DND-41 (cell line): ENCODE measurements around the gene ITGB3BP.

ENCODE experiments used
- ATAC-seq: fragments of 200-7000 bp; cut with Tn5 transposase; 3 replicates; pipeline ENCODE4 v1.9.1; 2021; ENCODE audit warnings: low read depth; ENCODE audit not compliant: insufficient read depth
- DNase-seq: peaks from one replicate; pipeline ENCODE4 v3.0.0-alpha.2; 2020
- H2AFZ ChIP-seq: 2 replicates; pipeline ENCODE4 v1.6.0; 2012; ENCODE audit warnings: low read depth, low read length
- H3K27ac ChIP-seq: 2 replicates; pipeline ENCODE4 v1.5.1; 2012; ENCODE audit warnings: low read length, inconsistent platforms
- H3K27me3 ChIP-seq: fragments of 200-600 bp; sonication (generic); 2 replicates; pipeline ENCODE4 v1.6.0; 2012; ENCODE audit warnings: low read length, mild to moderate bottlenecking, inconsistent platforms; ENCODE audit not compliant: insufficient read depth, poor library complexity
- H3K36me3 ChIP-seq: 2 replicates; pipeline ENCODE4 v1.5.1; 2012; ENCODE audit warnings: low read length, inconsistent platforms; ENCODE audit not compliant: insufficient read depth
- H3K4me1 ChIP-seq: 2 replicates; pipeline ENCODE4 v1.5.1; 2012; ENCODE audit warnings: mild to moderate bottlenecking, low read length; ENCODE audit not compliant: insufficient read depth
- H3K4me2 ChIP-seq: 2 replicates; pipeline ENCODE4 v1.6.0; 2012; ENCODE audit warnings: mild to moderate bottlenecking, moderate library complexity, low read length, inconsistent platforms; ENCODE audit not compliant: insufficient read depth
- H3K4me3 ChIP-seq, 2 experiments: fragments of 200-600 bp in 1 of 2; shearing (Covaris generic) in 1 of 2; 2 replicates each; pipeline ENCODE4 v1.5.1; 2012 to 2016; ENCODE audit warnings: inconsistent platforms in 2 of 2, low read length in 2 of 2, mild to moderate bottlenecking in 2 of 2, low read depth in 1 of 2, moderate library complexity in 1 of 2
- H3K79me2 ChIP-seq: 2 replicates; pipeline ENCODE4 v1.6.0; 2012; ENCODE audit warnings: low read length, inconsistent platforms; ENCODE audit not compliant: insufficient read depth
- H3K9ac ChIP-seq: 2 replicates; pipeline ENCODE4 v1.6.0; 2012; ENCODE audit warnings: low read depth, mild to moderate bottlenecking, inconsistent platforms, low read length, moderate library complexity
- H3K9me3 ChIP-seq: 2 replicates; pipeline ENCODE4 v1.5.1; 2012; ENCODE audit warnings: low read length, moderate library complexity, mild to moderate bottlenecking, inconsistent platforms; ENCODE audit not compliant: insufficient read depth, severe bottlenecking
- H4K20me1 ChIP-seq: 2 replicates; pipeline ENCODE4 v1.6.0; 2012; ENCODE audit warnings: low read length; ENCODE audit not compliant: insufficient read depth
- EZH2 ChIP-seq: IDR thresholded peaks from 3 replicates; pipeline ENCODE4 v1.6.1; 2012; ENCODE audit warnings: borderline replicate concordance, low read depth, mild to moderate bottlenecking, moderate library complexity, low read length, inconsistent platforms; ENCODE audit not compliant: severe bottlenecking
- TF ChIP-seq, protein P1 (sequence below): IDR thresholded peaks from 2 replicates; pipeline ENCODE4 v1.5.1; 2012; ENCODE audit warnings: borderline replicate concordance, low read length, moderate library complexity, mild to moderate bottlenecking; ENCODE audit not compliant: poor library complexity, severe bottlenecking; ENCODE audit errors: extremely low read depth

ITGB3BP gene

DNA sequence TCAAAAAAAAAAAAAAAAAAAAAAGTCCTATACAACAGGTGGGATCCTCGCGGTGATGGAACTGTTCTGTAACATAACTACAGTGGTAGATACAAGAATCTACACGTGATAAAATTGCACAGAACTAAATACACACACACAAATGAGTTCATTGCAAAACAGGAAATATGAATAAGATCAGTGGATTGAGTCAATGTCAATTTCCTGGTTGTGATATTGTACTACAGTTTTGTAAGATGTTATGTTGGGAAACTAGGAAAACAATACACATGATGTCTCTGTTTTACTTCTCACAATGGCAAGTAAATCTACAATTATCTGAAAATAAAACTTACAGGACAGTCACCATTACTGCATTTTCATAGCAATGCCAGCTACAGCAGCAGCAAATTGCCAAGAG lies 59.8 kb downstream of the ITGB3BP start:
- DNase-seq (no peak), ATAC-seq (no peak)
- H3K9me3 ChIP-seq: peaks cover 14% of the 10 kb centered on the region
- H3K36me3 ChIP-seq: peaks cover 16% of the 10 kb centered on the region; the same call in 1 of the 2 replicates
- H4K20me1 ChIP-seq: no peaks in the 10 kb centered on the region
- no peak for TF ChIP-seq EZH2
- TF ChIP-seq, protein P1, sequence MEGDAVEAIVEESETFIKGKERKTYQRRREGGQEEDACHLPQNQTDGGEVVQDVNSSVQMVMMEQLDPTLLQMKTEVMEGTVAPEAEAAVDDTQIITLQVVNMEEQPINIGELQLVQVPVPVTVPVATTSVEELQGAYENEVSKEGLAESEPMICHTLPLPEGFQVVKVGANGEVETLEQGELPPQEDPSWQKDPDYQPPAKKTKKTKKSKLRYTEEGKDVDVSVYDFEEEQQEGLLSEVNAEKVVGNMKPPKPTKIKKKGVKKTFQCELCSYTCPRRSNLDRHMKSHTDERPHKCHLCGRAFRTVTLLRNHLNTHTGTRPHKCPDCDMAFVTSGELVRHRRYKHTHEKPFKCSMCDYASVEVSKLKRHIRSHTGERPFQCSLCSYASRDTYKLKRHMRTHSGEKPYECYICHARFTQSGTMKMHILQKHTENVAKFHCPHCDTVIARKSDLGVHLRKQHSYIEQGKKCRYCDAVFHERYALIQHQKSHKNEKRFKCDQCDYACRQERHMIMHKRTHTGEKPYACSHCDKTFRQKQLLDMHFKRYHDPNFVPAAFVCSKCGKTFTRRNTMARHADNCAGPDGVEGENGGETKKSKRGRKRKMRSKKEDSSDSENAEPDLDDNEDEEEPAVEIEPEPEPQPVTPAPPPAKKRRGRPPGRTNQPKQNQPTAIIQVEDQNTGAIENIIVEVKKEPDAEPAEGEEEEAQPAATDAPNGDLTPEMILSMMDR: no peak
- no peak overlapping the region for H3K4me2 ChIP-seq
- H3K79me2 ChIP-seq: no peaks in the 10 kb centered on the region
- H3K4me1 ChIP-seq: no peaks in the 10 kb centered on the region
- H3K9ac ChIP-seq: no peak overlapping the region
- H3K27ac ChIP-seq: no peak overlapping the region
- no peak overlapping the region for H2AFZ ChIP-seq
- H3K27me3 ChIP-seq: no peaks in the 10 kb centered on the region
- no peak overlapping the region for H3K4me3 ChIP-seq

DNA sequence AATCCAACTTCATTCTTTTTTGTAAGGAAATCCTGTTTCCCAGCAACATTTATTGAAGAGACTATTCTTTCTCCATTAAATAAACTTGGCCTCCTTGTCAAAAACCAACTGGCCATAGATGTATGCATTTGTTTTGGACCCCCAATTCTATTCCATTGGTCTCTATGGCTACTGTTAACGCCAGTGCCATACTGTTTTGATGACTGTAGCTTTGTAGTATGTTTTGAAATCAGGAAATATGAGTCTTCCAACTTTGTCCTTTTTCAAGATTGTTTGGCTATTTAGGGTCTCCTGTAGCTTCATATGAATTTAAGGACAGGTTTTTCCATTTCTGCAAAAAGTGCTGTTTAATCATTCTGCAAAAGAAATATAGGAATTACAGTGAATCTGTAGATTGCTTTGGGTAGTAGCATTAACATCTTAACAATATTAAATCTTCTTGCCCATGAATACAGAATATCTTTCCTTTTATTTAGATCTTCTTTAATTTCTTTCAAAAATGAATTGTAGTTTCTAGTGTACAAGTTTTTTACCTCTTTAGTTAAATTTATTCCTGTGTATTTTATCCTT lies 61.3 kb downstream of the ITGB3BP start:
- Histone ChIP-seq H3K9ac (no peak overlapping the region), H3K27me3 (no peaks in the 10 kb centered on the region), H3K4me1 (no peaks in the 10 kb centered on the region), H2AFZ (no peak overlapping the region), H3K27ac (no peak overlapping the region), H3K36me3 (peaks cover 16% of the 10 kb centered on the region; the same call in 1 of the 2 replicates), H3K4me3 (no peak overlapping the region), H3K79me2 (no peaks in the 10 kb centered on the region), H3K4me2 (no peak overlapping the region), H4K20me1 (no peaks in the 10 kb centered on the region), H3K9me3 (peaks cover 14% of the 10 kb centered on the region)
- ATAC-seq (no peak), DNase-seq (no peak)
- no peak for TF ChIP-seq EZH2
- TF ChIP-seq, protein P1: no peak

DNA sequence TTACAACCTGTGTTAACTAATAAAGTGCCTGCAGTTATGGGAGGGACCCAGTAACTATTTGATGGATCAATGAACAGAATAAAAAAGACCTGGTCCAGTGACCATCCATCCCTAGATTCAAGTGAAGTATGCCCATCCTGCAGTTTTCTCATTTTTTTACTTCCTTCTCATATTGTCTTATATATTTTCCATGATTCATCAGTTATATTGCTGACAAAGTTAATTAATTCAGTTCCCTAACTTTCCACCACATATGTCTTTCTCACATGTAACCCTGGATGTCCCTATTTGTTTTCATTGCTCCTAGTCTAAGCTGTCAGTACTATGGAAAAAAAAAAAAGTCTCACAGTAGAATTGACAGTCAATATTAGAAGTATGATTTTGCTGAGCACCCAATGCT lies 64.3 kb downstream of the ITGB3BP start:
- no peak overlapping the region for H3K4me2 ChIP-seq
- no peaks in the 10 kb centered on the region for H4K20me1 ChIP-seq
- peaks cover 16% of the 10 kb centered on the region; the same call in 1 of the 2 replicates for H3K36me3 ChIP-seq
- H3K27ac ChIP-seq: no peak overlapping the region
- no peak overlapping the region for H3K4me3 ChIP-seq
- no peaks in the 10 kb centered on the region for H3K79me2 ChIP-seq
- TF ChIP-seq, protein P1: no peak
- TF ChIP-seq EZH2: no peak
- no peaks in the 10 kb centered on the region for H3K4me1 ChIP-seq
- no peak overlapping the region for H2AFZ ChIP-seq
- peaks cover 14% of the 10 kb centered on the region for H3K9me3 ChIP-seq
- no peak overlapping the region for H3K9ac ChIP-seq
- no peak for DNase-seq
- H3K27me3 ChIP-seq: no peaks in the 10 kb centered on the region
- no peak for ATAC-seq
